GM12873 (cell line): Measurements from ENCODE around the gene ERG28.

ENCODE experiments used
- CTCF ChIP-seq: IDR thresholded peaks from 2 replicates; pipeline ENCODE4 v1.5.1; 2012; ENCODE audit warnings: low read depth, mild to moderate bottlenecking, moderate library complexity, low read length, control low read depth; ENCODE audit not compliant: insufficient read depth; ENCODE audit errors: missing control alignments

The ERG28 gene

GRCh38 chr14:75626396-75626795 lies 34.3 kb downstream of the ERG28 start:
- TF ChIP-seq CTCF = no peak

- no peak for TF ChIP-seq CTCF
Measured at GRCh38 chr14:75625034-75625433, 35.6 kb downstream of the ERG28 start.

GRCh38 chr14:75619548-75619947 lies 41.1 kb downstream of the ERG28 start:
- no peak for TF ChIP-seq CTCF

- no peak for TF ChIP-seq CTCF
Measured at GRCh38 chr14:75615200-75615599, 45.5 kb downstream of the ERG28 start.

GRCh38 chr14:75614179-75614578 lies 46.5 kb downstream of the ERG28 start:
- TF ChIP-seq CTCF = no peak

- no peak for TF ChIP-seq CTCF
Measured at GRCh38 chr14:75612157-75612556, 48.5 kb downstream of the ERG28 start.

DNA sequence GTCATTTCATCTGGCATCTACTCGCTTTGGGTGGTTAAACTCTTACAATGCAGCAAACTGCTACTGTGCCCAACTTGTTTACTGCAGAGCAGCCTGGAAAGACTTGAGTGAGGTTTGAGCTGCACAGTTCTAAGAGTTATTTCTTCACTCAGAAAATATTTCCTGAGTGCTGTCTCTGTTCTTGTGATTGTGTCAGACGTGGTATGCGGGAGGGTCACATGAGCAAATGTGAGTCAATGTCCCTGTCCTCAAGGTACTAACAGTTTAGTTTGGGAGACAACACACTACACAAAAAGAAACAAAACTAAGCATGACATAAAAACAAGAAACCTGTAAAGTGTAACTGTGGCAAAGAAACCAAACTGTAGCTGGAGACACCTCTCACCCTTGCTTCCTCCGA lies 49.8 kb downstream of the ERG28 start:
- no peak for TF ChIP-seq CTCF
